HG02884 (cell line): ENCODE measurements around the gene CASQ1.

ENCODE experiments used
- ATAC-seq: cut with Tn5 transposase; IDR thresholded peaks from one replicate; pipeline ENCODE4 v1.9.1; 2021; ENCODE audit warnings: mild to moderate bottlenecking, moderate library complexity; ENCODE audit not compliant: unreplicated experiment

The CASQ1 gene

GRCh38 chr1:160189649-160190625 is at the start of gene CASQ1:
CASQ1 (plus strand) TSS chr1:160190575; CDS start chr1:160190752, 177 bp downstream.
- no peak for ATAC-seq

- no peak for ATAC-seq
Measured at GRCh38 chr1:160143695-160144094, 46.7 kb upstream of the CASQ1 start.

GRCh38 chr1:160144921-160145320 is 45.5 kb upstream of the CASQ1 start:
- no peak for ATAC-seq

GRCh38 chr1:160146107-160146506 is 44.3 kb upstream of the CASQ1 start:
- no peak for ATAC-seq

GRCh38 chr1:160148121-160148520 is 42.3 kb upstream of the CASQ1 start:
- no peak for ATAC-seq

- ATAC-seq = no peak
Measured at GRCh38 chr1:160149233-160149632, 41.1 kb upstream of the CASQ1 start.

GRCh38 chr1:160149716-160150115 is 40.7 kb upstream of the CASQ1 start:
- no peak for ATAC-seq

GRCh38 chr1:160151303-160151702 is 39.1 kb upstream of the CASQ1 start, which contains the start of gene ATP1A4:
ATP1A4 (plus strand) TSS chr1:160151603; CDS start chr1:160152041, 438 bp downstream.
- no peak for ATAC-seq

GRCh38 chr1:160154790-160155189 is 35.6 kb upstream of the CASQ1 start:
- no peak for ATAC-seq

GRCh38 chr1:160156361-160156760 is 34.0 kb upstream of the CASQ1 start:
- no peak for ATAC-seq

GRCh38 chr1:160157174-160157573 is 33.2 kb upstream of the CASQ1 start:
- ATAC-seq = no peak

GRCh38 chr1:160158031-160158430 is 32.3 kb upstream of the CASQ1 start:
- no peak for ATAC-seq

GRCh38 chr1:160158534-160158933 is 31.8 kb upstream of the CASQ1 start:
- no peak for ATAC-seq

- no peak for ATAC-seq
Measured at GRCh38 chr1:160159846-160160245, 30.5 kb upstream of the CASQ1 start.

GRCh38 chr1:160161965-160162705 is 28.2 kb upstream of the CASQ1 start:
- ATAC-seq = no peak

GRCh38 chr1:160162931-160163330 is 27.4 kb upstream of the CASQ1 start:
- no peak for ATAC-seq

- ATAC-seq = no peak
Measured at GRCh38 chr1:160163615-160164014, 26.8 kb upstream of the CASQ1 start.

GRCh38 chr1:160164121-160164520 is 26.3 kb upstream of the CASQ1 start:
- no peak for ATAC-seq

- ATAC-seq = no peak
Measured at GRCh38 chr1:160166166-160166868, 24.1 kb upstream of the CASQ1 start.

- ATAC-seq = no peak
Measured at GRCh38 chr1:160167056-160167455, 23.3 kb upstream of the CASQ1 start.

GRCh38 chr1:160167580-160167979 is 22.8 kb upstream of the CASQ1 start:
- no peak for ATAC-seq
